HG02678 (cell line): ENCODE measurements around the gene NUTM2B.
"Not testable (repeated sequence)": the region's sequence is repeated elsewhere in the genome, so short reads cannot be mapped to it uniquely, and the experiment has no call there.

Source experiments
- ATAC-seq: cut with Tn5 transposase; IDR thresholded peaks from one replicate; pipeline ENCODE4 v1.9.1; 2021; ENCODE audit warnings: mild to moderate bottlenecking, moderate library complexity; ENCODE audit not compliant: unreplicated experiment

Gene NUTM2B

GRCh38 chr10:79726620-79727019, 23.6 kb downstream of the NUTM2B start:
- not testable (repeated sequence) for ATAC-seq

GRCh38 chr10:79744844-79745243, 41.8 kb downstream of the NUTM2B start:
- ATAC-seq: not testable (repeated sequence)

- not testable (repeated sequence) for ATAC-seq
Observed at GRCh38 chr10:79748510-79748909, 45.5 kb downstream of the NUTM2B start.

GRCh38 chr10:79753601-79754000, 50.6 kb downstream of the NUTM2B start:
- peak; percentile 59 for ATAC-seq

- ATAC-seq: not testable (repeated sequence)
Observed at GRCh38 chr10:79758297-79758993, 55.4 kb downstream of the NUTM2B start.
